ENCODE results near the gene CELF4. TPM values are rescaled to one million over a fixed set of nuclear protein-coding genes. Genes with fewer than 3 reads are reported as not detected.

CELF4 gene
- total and polyA plus RNA-seq, 2 donors (not counting 3 experiments of a cell fraction or from before 2014, with no cell fraction given), result not detected

GRCh38 chr18:37265382-37265781 lies 300.2 kb downstream of the CELF4 start:
- TF ChIP-seq MAX (IDR thresholded peaks at IDR 0.05; ENCODE audit: insufficient read depth, insufficient read length) (no peak), CTCF (IDR thresholded peaks at IDR 0.05; ENCODE audit: extremely low read depth in 1 of 2, insufficient read depth in 1 of 2, low read depth in 1 of 2, low read length in 2 of 2) (no peak), MYC (IDR thresholded peaks at IDR 0.05; ENCODE audit: low read depth, low read length) (no peak), POLR2A (IDR thresholded peaks at IDR 0.05; ENCODE audit: low read depth, low read length) (no peak), JUN (IDR thresholded peaks at IDR 0.05; ENCODE audit: borderline replicate concordance, insufficient read depth, insufficient read length, low read depth) (no peak), FOS (IDR thresholded peaks at IDR 0.05; ENCODE audit: borderline replicate concordance, insufficient read depth, low read length) (no peak), EZH2 (IDR thresholded peaks at IDR 0.05; ENCODE audit: borderline replicate concordance, low read depth, low read length, severe bottlenecking) (no peak), GATA2 (IDR thresholded peaks at IDR 0.05; ENCODE audit: insufficient read depth, insufficient read length, low read depth, low read length) (no peak), POLR2AphosphoS5 (IDR thresholded peaks at IDR 0.05; ENCODE audit: insufficient read depth, low read depth, low read length) (no peak)
- POLR2A ChIA-PET, result no interaction called here
- Histone ChIP-seq H3K27ac (ENCODE audit: insufficient read depth, low read depth, low read length) (no peak overlapping the region), H2AFZ (ENCODE audit: low read depth, low read length) (no peak overlapping the region), H3K36me3 (ENCODE audit: control insufficient read depth in 2 of 2, extremely low read depth in 1 of 2, insufficient read depth in 2 of 2, low read length in 2 of 2) (no peaks in the 10 kb centered on the region), H3K9me3 (replicated peaks; ENCODE audit: control insufficient read depth, insufficient read depth, low read length) (no peaks in the 10 kb centered on the region), H3K27me3 (ENCODE audit: control insufficient read depth in 2 of 2, insufficient read depth in 2 of 2, low read length in 2 of 2) (no peaks in the 10 kb centered on the region), H3K9me1 (replicated peaks; ENCODE audit: control insufficient read depth, extremely low read depth, insufficient read depth, low read length) (no peaks in the 10 kb centered on the region), H3K79me2 (ENCODE audit: control insufficient read depth, insufficient read depth, low read length) (no peaks in the 10 kb centered on the region), H3K4me2 (ENCODE audit: insufficient read depth, low read length) (no peak overlapping the region), H3K4me1 (ENCODE audit: control insufficient read depth, extremely low read depth, insufficient read depth, low read length) (no peaks in the 10 kb centered on the region), H3K4me3 (replicated peaks in 1 of 3; ENCODE audit: insufficient read depth in 1 of 3, low read depth in 1 of 3, low read length in 3 of 3) (no peak overlapping the region), H4K20me1 (replicated peaks; ENCODE audit: control insufficient read depth, extremely low read depth, insufficient read depth, low read length) (no peaks in the 10 kb centered on the region), H3K9ac (replicated peaks; ENCODE audit: extremely low read depth, insufficient read depth, low read length) (no peak overlapping the region)
- BruUV-seq (replicated peaks), result no TSS peak
- CTCF ChIA-PET, result no interaction called here
- DNase-seq (ENCODE audit: low read depth, low spot score) (no peak), FAIRE-seq (no peak)
- intact Hi-C loops (cut with micrococcal nuclease) (no loop called here), dilution Hi-C loops (cut with MboI; ENCODE audit: extremely low pct_ligation_motif_present, low sequenced_read_pairs) (no loop called here)
